CD4-positive, alpha-beta T cell (primary cell): Measurements from ENCODE around the gene PACSIN2. TPM values are rescaled to one million over a fixed set of nuclear protein-coding genes. Genes with fewer than 3 reads are reported as not detected.

Source experiments
- ATAC-seq: fragments of 200-7000 bp; cut with Tn5 transposase; one replicate; pipeline ENCODE4 v1.10.0; 2022; ENCODE audit warnings: mild to moderate bottlenecking; ENCODE audit not compliant: poor library complexity
- CTCF ChIA-PET: fragments of 350-600 bp; sonication (Branson Sonifier 250); formaldehyde crosslinking; loops from one replicate; lab custom pipeline; 2021; ENCODE audit warnings: antibody characterized with exemption, inconsistent platforms; lab: Charles Lee
- POLR2A ChIA-PET: fragments of 350-600 bp; sonication (Branson Sonifier 250); formaldehyde crosslinking; loops from one replicate; lab custom pipeline; 2021; ENCODE audit warnings: antibody characterized with exemption, inconsistent platforms; lab: Charles Lee
- DNase-seq, 14 experiments: peaks; one replicate each; pipeline ENCODE4 v3.0.0-alpha.2; 2013 to 2020; ENCODE audit warnings: mixed read lengths in 2 of 14
- H3K27ac ChIP-seq, 2 donors: one replicate each; pipeline versions ENCODE4 v1.5.1 to v1.7.0; 2013; ENCODE audit warnings: low read length in 2 of 2, low read depth in 1 of 2, mild to moderate bottlenecking in 1 of 2
- H3K27me3 ChIP-seq, 2 experiments: 1 replicate in 1 of 2; 2 replicates in 1 of 2; pipeline versions ENCODE4 v1.6.1 to v1.7.0; 2013; ENCODE audit warnings: low read length in 2 of 2, control low read depth in 1 of 2, mild to moderate bottlenecking in 1 of 2, moderate library complexity in 1 of 2; ENCODE audit not compliant: insufficient read depth in 2 of 2, control insufficient read depth in 1 of 2
- H3K36me3 ChIP-seq: one replicate; pipeline ENCODE4 v1.6.1; 2013; ENCODE audit warnings: low read length, control low read depth; ENCODE audit not compliant: insufficient read depth
- H3K4me1 ChIP-seq: one replicate; pipeline ENCODE4 v1.6.1; 2013; ENCODE audit warnings: low read length, control low read depth; ENCODE audit not compliant: insufficient read depth
- H3K4me3 ChIP-seq: one replicate; pipeline ENCODE4 v1.5.1; 2013; ENCODE audit warnings: mild to moderate bottlenecking, low read length, moderate library complexity
- H3K9me3 ChIP-seq, 2 experiments: 1 replicate in 1 of 2; 2 replicates in 1 of 2; pipeline versions ENCODE4 v1.6.1 to v1.7.0; 2013; ENCODE audit warnings: low read length in 2 of 2, mild to moderate bottlenecking in 2 of 2, control low read depth in 1 of 2, moderate library complexity in 1 of 2; ENCODE audit not compliant: control insufficient read depth in 1 of 2, insufficient read depth in 1 of 2
- H3K27ac Mint-ChIP-seq: one replicate; pipeline ENCODE4 v1.8.0; 2020; ENCODE audit warnings: mixed read lengths
- H3K27me3 Mint-ChIP-seq: one replicate; pipeline ENCODE4 v1.8.0; 2021; ENCODE audit warnings: mixed read lengths
- H3K36me3 Mint-ChIP-seq: one replicate; pipeline ENCODE4 v1.8.0; 2021; ENCODE audit warnings: low read depth, mixed read lengths
- H3K4me1 Mint-ChIP-seq: one replicate; pipeline ENCODE4 v1.8.0; 2021; ENCODE audit warnings: low read depth, mixed read lengths
- H3K4me3 Mint-ChIP-seq: one replicate; pipeline ENCODE4 v1.8.0; 2020; ENCODE audit warnings: mild to moderate bottlenecking, mixed read lengths
- H3K9me3 Mint-ChIP-seq: one replicate; pipeline ENCODE4 v1.8.0; 2020; ENCODE audit warnings: mixed read lengths
- CTCF ChIP-seq: fragments of 200-600 bp; IDR thresholded peaks from one replicate; pipeline ENCODE4 v1.8.0; 2022; ENCODE audit warnings: antibody characterized with exemption, mild to moderate bottlenecking
- intact Hi-C, 2 experiments: fragments of 100-400 bp; cut with DNase I in 1 of 2; cut with micrococcal nuclease in 1 of 2; formaldehyde crosslinking; loops; one replicate each; pipeline versions ENCODE4 v1.15.1 to v1.9.0; 2023 to 2025; cut with DNase I, micrococcal nuclease
- total RNA-seq, 174 experiments: library from RNA in 2 of 174; stranded (reverse) in 2 of 174; gene quantifications; one replicate each; pipeline ENCODE4 v1.2.3 and lab custom pipeline; 2021 to 2026

The PACSIN2 gene
- total RNA-seq, 2 experiments from 2014 or later, result 23.3 to 25.5 TPM

GRCh38 chr22:42836026-42836425, 178.9 kb downstream of the PACSIN2 start:
- H3K9me3 ChIP-seq, result no peaks in the 10 kb centered on the region
- Mint-ChIP-seq H3K36me3 (peaks cover 67% of the 10 kb centered on the region), H3K4me3 (no peak overlapping the region), H3K27ac (no peak overlapping the region), H3K9me3 (no peaks in the 10 kb centered on the region), H3K27me3 (no peaks in the 10 kb centered on the region), H3K4me1 (no peaks in the 10 kb centered on the region)
- no peaks in the 10 kb centered on the region for H3K4me1 ChIP-seq
- peaks cover 52% of the 10 kb centered on the region for H3K36me3 ChIP-seq
- TF ChIP-seq CTCF, result no peak
- DNase-seq (no peak), ATAC-seq (no peak)
- POLR2A ChIA-PET, result no interaction called here
- CTCF ChIA-PET, result interaction anchor here (0.7 to 1.1 kb wide), 2 partner anchors 9 to 16 kb away, joined by 3 read pairs; no protein-coding TSS in a partner anchor
- no peak overlapping the region for H3K27ac ChIP-seq
- no peak overlapping the region for H3K4me3 ChIP-seq
- intact Hi-C loops, result no loop called here
- no peaks in the 10 kb centered on the region for H3K27me3 ChIP-seq

- Mint-ChIP-seq H3K9me3 (no peaks in the 10 kb centered on the region), H3K27ac (no peak overlapping the region), H3K27me3 (no peaks in the 10 kb centered on the region), H3K4me1 (peaks cover 2% of the 10 kb centered on the region), H3K4me3 (no peak overlapping the region), H3K36me3 (peaks cover 68% of the 10 kb centered on the region)
- CTCF ChIA-PET, result no interaction called here
- Histone ChIP-seq H3K4me1 (no peaks in the 10 kb centered on the region), H3K4me3 (no peak overlapping the region), H3K9me3 (no peaks in the 10 kb centered on the region), H3K27me3 (no peaks in the 10 kb centered on the region), H3K27ac (no peak overlapping the region), H3K36me3 (peaks cover 58% of the 10 kb centered on the region)
- no peak for ATAC-seq
- POLR2A ChIA-PET, result no interaction called here
- intact Hi-C loops, result no loop called here
- no peak for DNase-seq
- TF ChIP-seq CTCF, result no peak
Observed at GRCh38 chr22:42834177-42834949, 180.6 kb downstream of the PACSIN2 start.

GRCh38 chr22:42833104-42833503, 181.8 kb downstream of the PACSIN2 start:
- CTCF ChIA-PET, result no interaction called here
- no peaks in the 10 kb centered on the region for H3K9me3 ChIP-seq
- H3K36me3 Mint-ChIP-seq, result peaks cover 73% of the 10 kb centered on the region
- ATAC-seq (no peak), DNase-seq (no peak)
- H3K27me3 ChIP-seq, result no peaks in the 10 kb centered on the region
- H3K4me3 ChIP-seq, result no peak overlapping the region
- peaks cover 58% of the 10 kb centered on the region for H3K36me3 ChIP-seq
- POLR2A ChIA-PET, result no interaction called here
- H3K27me3 Mint-ChIP-seq, result no peaks in the 10 kb centered on the region
- H3K27ac ChIP-seq, result no peak overlapping the region
- no peak for TF ChIP-seq CTCF
- intact Hi-C loops, result no loop called here
- H3K9me3 Mint-ChIP-seq, result no peaks in the 10 kb centered on the region
- H3K4me1 Mint-ChIP-seq, result peaks cover 7% of the 10 kb centered on the region
- H3K27ac Mint-ChIP-seq, result no peak overlapping the region
- peaks cover 5% of the 10 kb centered on the region for H3K4me1 ChIP-seq
- H3K4me3 Mint-ChIP-seq, result no peak overlapping the region
